Measurements from ENCODE around the gene POLR3K.

- no peak for TF ChIP-seq CTCF (IDR thresholded peaks at IDR 0.05; ENCODE audit: low read depth, low read length)
- no peak for TF ChIP-seq POLR2A (IDR thresholded peaks at IDR 0.05; ENCODE audit: extremely low read depth, insufficient read length)
Measured at GRCh38 chr16:55571-56136, 2.2 kb upstream of the POLR3K start.

All from NB4 (cell line).